GM12891 (cell line): ENCODE measurements around the gene INO80E.

Experiments used
- PAX5 ChIP-seq: IDR thresholded peaks from 2 replicates; pipeline ENCODE4 v1.6.1; 2011; ENCODE audit warnings: low read length, moderate library complexity, mild to moderate bottlenecking; ENCODE audit not compliant: insufficient read depth, severe bottlenecking
- POLR2A ChIP-seq: IDR thresholded peaks from 2 replicates; pipeline ENCODE4 v1.6.1; 2011; ENCODE audit warnings: low read depth, low read length, control low read depth
- POLR2AphosphoS5 ChIP-seq: IDR thresholded peaks from 2 replicates; pipeline ENCODE4 v1.6.1; 2011; ENCODE audit warnings: low read depth, low read length, control low read depth
- POU2F2 ChIP-seq: IDR thresholded peaks from 2 replicates; pipeline ENCODE4 v1.6.1; 2011; ENCODE audit warnings: low read depth, mild to moderate bottlenecking, control low read depth, low read length, moderate library complexity
- SPI1 ChIP-seq: IDR thresholded peaks from 2 replicates; pipeline ENCODE4 v1.6.1; 2011; ENCODE audit warnings: low read depth, low read length, control low read depth
- TAF1 ChIP-seq: IDR thresholded peaks from 2 replicates; pipeline ENCODE4 v1.6.1; 2011; ENCODE audit warnings: low read depth, low read length, control low read depth

- TF ChIP-seq TAF1 = peak; percentile 90
- TF ChIP-seq POLR2A = peak; percentile 79
- peak; percentile 69; the same call in 1 of the 2 replicates for TF ChIP-seq POLR2AphosphoS5
- TF ChIP-seq SPI1 = no peak
- TF ChIP-seq PAX5 = no peak
- no peak; the same call in 1 of the 2 replicates for TF ChIP-seq POU2F2
Measured at GRCh38 chr16:29995911-29996765, at the start of gene INO80E.
